DMS79 treated with DMSO at 0.1 percent for 48 hours (cell line): ENCODE results near the gene ZIC4.

Source experiments
- DNase-seq: peaks from one replicate; lab custom pipeline; 2025; lab: John Stamatoyannopoulos, UW

Gene ZIC4

GRCh38 chr3:147404800-147405230, 1.5 kb downstream of the ZIC4 start:
- DNase-seq, result no peak

DNA sequence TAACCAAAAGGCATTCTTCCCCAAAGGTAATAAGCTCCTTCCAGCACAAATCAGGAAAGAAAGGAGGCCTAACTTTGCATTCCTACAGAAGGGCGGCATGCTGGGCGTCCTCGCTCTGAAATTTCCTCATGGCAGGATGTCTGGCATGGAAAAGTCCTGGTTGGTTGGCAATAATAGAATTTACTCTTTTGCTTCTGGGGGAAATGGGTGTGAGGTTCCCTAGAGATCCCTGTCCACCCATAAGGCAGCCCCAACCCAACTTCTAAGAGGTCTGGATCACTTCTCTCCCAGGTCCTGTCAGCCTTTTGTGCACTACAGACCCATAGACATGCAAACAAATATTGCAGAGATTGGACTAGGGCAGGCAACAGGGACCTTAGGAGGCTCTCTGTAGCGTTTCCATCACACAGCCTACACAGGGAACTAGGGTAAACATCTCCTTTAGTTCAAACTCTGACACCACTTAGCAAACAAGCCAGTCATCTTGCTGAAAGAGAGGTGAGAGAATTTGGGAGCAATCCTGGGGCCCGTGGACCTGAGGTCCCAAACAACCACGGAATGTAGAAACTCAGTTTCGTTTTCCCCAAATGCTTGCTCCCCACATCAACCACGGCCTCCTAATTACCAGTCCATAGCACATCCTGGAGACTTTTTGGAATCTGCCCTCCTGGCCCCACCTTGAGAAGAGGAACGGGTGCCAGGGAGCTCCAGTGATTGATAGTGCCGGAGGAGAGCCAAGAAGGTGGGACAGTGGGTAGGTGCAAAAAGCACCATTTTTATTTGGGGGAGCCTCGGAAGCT, 2.1 kb downstream of the ZIC4 start:
- DNase-seq, result no peak

DNA sequence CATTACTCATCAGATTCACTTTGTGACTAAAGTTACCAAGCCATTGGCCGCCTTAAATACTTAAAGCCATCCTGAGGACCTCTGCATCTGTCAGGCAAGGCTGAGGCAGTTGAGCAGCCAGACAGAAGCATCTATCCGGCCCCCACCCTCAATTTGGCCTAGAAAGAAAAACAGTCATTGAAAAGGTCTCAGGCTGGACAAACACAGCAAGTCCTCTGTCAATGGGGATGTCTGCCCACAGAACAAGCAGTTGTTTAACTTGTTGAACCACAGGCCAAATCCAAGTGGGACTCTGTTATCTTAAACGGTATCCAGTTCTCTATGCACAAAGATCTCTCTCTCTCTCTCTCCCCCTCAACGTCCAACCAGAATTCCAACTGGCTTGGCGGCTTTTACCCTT, 2.8 kb downstream of the ZIC4 start:
- DNase-seq, result no peak

DNA sequence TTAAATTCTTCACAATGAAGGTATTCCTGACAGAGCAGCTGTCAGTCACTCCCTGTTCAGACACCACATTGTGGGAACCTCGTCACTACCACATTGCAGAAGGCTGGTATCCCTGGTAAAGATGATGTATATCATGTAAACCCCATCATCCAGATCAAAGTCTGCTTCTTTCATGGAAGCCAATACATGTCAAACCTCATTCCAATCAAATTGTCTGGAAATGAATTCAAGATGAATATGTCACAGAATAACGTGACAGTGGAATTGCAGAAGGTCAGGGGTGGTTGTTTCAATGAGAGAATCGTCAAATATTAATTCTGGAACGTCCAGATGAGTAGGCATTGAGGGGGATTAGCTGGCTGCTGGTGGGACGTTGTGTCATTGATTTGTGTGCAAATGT, 4.2 kb downstream of the ZIC4 start:
- DNase-seq, result no peak

DNA sequence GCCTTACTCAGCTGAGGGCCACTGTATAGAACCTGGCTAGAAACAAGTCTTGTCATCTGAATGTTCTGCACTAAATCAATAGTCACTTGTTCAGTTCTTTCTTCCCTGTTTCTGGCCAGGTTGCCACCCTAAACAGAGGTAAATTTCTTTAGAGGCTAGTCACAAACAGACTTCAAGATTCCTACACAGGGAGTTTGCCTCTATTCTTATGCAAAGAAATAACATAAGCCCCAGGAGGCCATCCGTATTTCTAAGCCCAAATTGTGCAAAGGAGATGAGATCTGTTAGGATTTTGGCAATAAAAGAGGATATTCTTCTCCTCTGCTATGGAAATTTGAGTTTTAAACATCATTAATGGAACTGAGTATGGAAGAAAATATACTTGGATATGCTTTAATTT, 4.9 kb downstream of the ZIC4 start:
- DNase-seq, result no peak

DNA sequence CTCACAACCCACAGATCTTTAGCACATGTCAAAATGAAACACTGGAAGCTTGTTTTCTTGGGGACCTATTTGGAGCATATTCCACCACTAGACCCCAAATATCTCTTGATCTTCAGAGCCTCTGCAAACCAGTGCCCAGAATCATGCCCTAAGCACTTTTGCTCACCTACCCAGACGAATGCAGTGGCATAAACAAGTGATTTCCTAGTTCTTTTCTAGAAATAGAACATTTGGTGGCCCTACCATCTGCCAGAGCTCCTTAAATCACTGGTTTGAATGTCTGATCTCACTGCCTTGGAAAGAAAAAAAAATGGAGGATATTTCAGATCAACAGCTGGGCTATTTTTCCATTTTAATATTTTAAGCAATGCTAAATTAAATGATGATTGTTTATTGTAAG, 5.3 kb downstream of the ZIC4 start:
- no peak for DNase-seq

- no peak for DNase-seq
These were observed 6.2 kb downstream of the ZIC4 start for GRCh38 chr3:147400111-147400510.

DNA sequence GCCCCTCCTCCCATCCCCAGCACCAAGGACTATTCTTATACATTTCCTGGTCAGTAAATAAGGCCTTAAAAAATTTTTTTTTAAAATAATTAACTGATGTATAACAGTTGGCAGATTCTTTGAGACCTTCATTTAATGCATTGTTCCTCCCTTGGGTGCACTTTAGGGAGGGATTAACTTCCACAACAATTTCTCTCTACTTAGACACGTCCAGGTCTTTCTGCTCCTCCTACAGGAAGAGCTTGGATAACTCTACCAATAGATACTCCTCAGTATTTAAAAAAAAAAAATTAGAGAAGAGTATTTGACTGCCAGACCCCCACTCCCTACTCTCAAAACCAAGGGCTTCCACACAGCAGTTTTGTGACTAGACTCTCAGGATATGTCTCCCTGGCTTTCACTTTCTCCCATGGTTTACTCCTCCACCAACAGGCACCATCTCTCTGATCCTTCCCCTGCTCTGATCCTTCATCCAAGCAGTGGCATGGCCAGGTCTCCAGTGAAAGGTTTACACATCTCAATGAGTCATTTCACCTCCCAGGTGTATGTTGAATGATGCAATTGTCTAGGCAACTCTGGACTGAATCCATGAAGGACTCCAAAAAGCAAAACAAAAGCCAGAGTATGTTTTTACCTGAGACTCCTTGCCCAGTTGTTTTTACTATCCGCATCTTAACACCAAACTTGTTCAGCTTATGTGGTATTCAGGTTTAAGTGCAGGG, 7.4 kb downstream of the ZIC4 start:
- DNase-seq, result no peak

- DNase-seq, result no peak
These were observed 8.2 kb downstream of the ZIC4 start for GRCh38 chr3:147397875-147398812.

GRCh38 chr3:147397155-147397874, 9.0 kb downstream of the ZIC4 start:
- DNase-seq, result no peak

GRCh38 chr3:147396712-147397046, 9.7 kb downstream of the ZIC4 start:
- DNase-seq, result no peak

DNA sequence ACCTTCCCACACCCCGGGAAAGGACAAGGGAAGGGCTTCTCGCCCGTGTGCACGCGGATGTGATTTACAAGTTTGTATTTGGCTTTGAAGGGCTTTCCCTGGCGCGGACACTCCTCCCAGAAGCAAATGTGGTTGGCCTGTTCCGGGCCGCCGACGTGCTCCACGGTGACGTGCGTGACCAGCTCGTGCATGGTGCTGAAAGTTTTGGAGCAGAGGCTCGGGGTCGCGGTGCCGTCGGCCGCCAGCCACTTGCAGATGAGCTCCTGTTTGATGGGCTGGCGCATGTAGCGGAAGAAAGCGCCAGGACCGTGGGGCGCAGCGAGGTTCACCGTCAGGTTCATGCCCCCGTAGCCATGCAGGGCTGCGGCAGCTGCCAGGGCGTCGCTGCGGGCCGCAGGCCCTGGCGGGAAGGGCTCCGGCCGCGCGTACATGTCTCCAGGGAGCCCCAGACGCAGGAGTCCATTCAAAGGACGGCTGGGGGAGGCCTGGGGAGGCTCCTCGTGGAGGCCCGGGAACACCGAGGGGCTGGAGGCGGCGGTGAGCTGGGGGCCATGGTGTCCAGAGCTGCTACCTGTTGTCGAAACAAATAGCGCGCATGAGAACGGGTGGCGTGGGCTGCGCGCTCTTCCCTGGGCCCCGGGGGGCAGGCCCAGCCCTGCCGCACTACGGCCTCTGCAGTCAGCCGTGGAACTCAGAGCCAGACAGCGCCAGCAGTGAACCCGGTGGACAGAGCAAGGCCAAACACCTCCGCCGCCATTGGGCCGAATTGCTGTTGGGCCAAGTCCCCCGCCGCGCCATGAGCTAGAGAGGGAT, 10.2 kb downstream of the ZIC4 start:
- DNase-seq, result no peak

- no peak for DNase-seq
These were observed 11.5 kb downstream of the ZIC4 start for GRCh38 chr3:147394884-147395225.

DNA sequence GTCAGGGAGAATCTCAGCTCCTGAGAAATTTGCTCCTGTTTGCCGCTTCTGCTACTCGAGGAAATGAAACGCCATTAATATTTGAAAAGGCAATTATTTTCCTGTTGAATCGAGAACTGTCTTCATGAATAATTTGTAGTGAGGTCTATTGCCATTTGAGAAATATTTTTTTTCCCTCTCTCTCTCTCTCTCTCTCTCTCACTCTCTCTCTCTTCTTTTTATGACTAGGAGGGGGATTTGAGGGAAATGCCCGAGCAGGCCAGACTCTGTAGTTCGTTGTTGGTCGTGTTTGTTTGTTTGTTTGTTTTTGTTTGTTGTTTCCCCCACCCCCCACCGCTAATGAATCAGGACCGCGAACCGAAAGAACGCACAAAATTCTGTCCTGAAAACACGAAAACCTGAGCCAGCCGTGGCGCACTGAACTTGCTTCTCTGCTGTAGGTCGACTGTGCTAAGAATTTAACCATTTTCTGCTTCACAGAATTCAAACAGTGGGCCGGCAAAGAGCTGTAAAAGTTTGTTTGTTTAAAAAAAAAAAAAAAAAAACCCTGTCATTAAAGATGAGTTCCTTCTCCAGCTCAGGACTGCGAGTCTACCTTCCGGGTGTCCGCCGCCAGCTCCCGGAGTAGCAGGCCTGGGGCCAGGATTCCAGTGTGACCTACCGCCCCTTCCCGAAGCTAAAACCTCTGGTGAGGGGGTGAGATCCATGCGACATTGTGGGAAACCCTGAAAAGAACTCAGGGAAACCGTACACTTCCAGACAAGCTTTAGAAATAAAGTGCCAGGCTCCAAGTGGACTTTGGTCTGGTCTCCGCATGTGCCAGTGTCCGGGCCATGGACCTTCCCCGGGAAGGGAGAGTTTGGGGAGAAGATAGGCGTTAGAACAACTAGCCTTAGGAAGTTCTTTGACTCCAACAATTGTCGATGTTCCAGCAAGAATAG, 12.1 kb downstream of the ZIC4 start:
- DNase-seq, result no peak

- no peak for DNase-seq
These were observed 12.9 kb downstream of the ZIC4 start for GRCh38 chr3:147393261-147393942.

GRCh38 chr3:147392625-147392946, 13.8 kb downstream of the ZIC4 start:
- no peak for DNase-seq

GRCh38 chr3:147391781-147392624, 14.3 kb downstream of the ZIC4 start:
- DNase-seq, result no peak
